Measurements from ENCODE around the gene FOLR2.

GRCh38 chr11:72253392-72253791, 36.8 kb downstream of the FOLR2 start:
- TF ChIP-seq CTCF (IDR thresholded peaks at IDR 0.05) (no peak), EZH2 (IDR thresholded peaks at IDR 0.05; ENCODE audit: borderline replicate concordance, insufficient read depth, low read depth, low read length, poor library complexity, severe bottlenecking) (no peak)
